Measurements from ENCODE around the gene ZFP91. TPM values are rescaled to one million over a fixed set of nuclear protein-coding genes. Genes with fewer than 3 reads are reported as not detected.

Gene ZFP91
- polyA plus RNA-seq, 1 of the 3 experiments (the other 2 are of a cell fraction) = 12.2 TPM

DNA sequence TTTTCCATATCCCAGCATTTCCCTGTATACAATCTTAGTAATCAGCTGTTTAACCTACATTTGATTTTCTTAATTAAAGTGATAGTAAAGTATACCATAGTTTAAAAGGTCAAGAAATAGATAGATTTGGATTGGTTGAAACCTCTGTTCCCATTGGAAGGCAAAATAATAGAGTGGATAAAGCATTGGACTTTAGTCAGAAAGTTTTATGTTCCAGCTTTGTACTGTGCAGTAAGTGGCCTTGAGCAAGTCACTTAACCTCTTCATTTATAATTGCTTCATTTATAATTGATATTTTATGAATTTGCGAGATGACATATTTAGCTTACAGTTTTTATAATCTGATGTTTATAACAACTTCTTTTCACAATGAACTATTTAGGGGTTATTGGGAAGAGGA, 3.6 kb downstream of the ZFP91 start:
- ChIA-PET POLR2A (no interaction called here), CTCF (interaction anchor here (1.0 kb wide), 2 partner anchors 15 to 47 kb away, joined by 3 to 4 read pairs; no protein-coding TSS in a partner anchor)
- Histone ChIP-seq H3K9me3 (no peaks in the 10 kb centered on the region), H3K27me3 (ENCODE audit: insufficient read depth) (no peaks in the 10 kb centered on the region), H3K4me1 (ENCODE audit: control insufficient read depth in 1 of 2, insufficient read depth in 2 of 2, low read depth in 1 of 2, low read length in 1 of 2) (peaks cover 5 to 27% of the 10 kb centered on the region in 2 experiments; a peak in 3 of 4 replicates), H3K4me2 (0 out of 2 replicates have a peak overlapping the region, but pooled peaks have one; percentile 7), H4K20me1 (ENCODE audit: insufficient read depth) (peaks cover 34% of the 10 kb centered on the region), H3K79me2 (ENCODE audit: insufficient read depth) (peaks cover 80% of the 10 kb centered on the region), H3F3A (replicated peaks; ENCODE audit: insufficient read depth) (peaks cover 16% of the 10 kb centered on the region), H3K9me2 (no peaks in the 10 kb centered on the region; the same call in 1 of the 2 replicates), H3K4me3 (ENCODE audit: low read depth in 2 of 2, low read length in 1 of 2) (no peak overlapping the region), H3K27ac (ENCODE audit: low read depth in 2 of 2, low read length in 1 of 2) (no peak overlapping the region), H2AFZ (ENCODE audit: low read depth) (no peak overlapping the region), H3K36me3 (replicated peaks in 1 of 2; ENCODE audit: control insufficient read depth in 1 of 2, insufficient read depth in 2 of 2, low read length in 1 of 2) (peaks cover 29 to 36% of the 10 kb centered on the region in 2 experiments), H3K9ac (no peak overlapping the region)
- WGBS (ENCODE audit: low lambda C conversion rate) = 93% methylated on average over 1 of the region's 1 CpG
- DNase-seq = no peak
- TF ChIP-seq, protein P1, sequence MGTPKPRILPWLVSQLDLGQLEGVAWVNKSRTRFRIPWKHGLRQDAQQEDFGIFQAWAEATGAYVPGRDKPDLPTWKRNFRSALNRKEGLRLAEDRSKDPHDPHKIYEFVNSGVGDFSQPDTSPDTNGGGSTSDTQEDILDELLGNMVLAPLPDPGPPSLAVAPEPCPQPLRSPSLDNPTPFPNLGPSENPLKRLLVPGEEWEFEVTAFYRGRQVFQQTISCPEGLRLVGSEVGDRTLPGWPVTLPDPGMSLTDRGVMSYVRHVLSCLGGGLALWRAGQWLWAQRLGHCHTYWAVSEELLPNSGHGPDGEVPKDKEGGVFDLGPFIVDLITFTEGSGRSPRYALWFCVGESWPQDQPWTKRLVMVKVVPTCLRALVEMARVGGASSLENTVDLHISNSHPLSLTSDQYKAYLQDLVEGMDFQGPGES (IDR thresholded peaks at IDR 0.05; ENCODE audit: low read depth, low read length) = no peak
- TF ChIP-seq, protein P2, sequence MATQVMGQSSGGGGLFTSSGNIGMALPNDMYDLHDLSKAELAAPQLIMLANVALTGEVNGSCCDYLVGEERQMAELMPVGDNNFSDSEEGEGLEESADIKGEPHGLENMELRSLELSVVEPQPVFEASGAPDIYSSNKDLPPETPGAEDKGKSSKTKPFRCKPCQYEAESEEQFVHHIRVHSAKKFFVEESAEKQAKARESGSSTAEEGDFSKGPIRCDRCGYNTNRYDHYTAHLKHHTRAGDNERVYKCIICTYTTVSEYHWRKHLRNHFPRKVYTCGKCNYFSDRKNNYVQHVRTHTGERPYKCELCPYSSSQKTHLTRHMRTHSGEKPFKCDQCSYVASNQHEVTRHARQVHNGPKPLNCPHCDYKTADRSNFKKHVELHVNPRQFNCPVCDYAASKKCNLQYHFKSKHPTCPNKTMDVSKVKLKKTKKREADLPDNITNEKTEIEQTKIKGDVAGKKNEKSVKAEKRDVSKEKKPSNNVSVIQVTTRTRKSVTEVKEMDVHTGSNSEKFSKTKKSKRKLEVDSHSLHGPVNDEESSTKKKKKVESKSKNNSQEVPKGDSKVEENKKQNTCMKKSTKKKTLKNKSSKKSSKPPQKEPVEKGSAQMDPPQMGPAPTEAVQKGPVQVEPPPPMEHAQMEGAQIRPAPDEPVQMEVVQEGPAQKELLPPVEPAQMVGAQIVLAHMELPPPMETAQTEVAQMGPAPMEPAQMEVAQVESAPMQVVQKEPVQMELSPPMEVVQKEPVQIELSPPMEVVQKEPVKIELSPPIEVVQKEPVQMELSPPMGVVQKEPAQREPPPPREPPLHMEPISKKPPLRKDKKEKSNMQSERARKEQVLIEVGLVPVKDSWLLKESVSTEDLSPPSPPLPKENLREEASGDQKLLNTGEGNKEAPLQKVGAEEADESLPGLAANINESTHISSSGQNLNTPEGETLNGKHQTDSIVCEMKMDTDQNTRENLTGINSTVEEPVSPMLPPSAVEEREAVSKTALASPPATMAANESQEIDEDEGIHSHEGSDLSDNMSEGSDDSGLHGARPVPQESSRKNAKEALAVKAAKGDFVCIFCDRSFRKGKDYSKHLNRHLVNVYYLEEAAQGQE (IDR thresholded peaks at IDR 0.05; ENCODE audit: low read depth, low read length) = no peak
- TF ChIP-seq GATA2 (CRISPR knock-in tag; IDR thresholded peaks at IDR 0.05) (no peak), NRF1 (IDR thresholded peaks at IDR 0.05; ENCODE audit: low read depth, low read length) (no peak), MXI1 (IDR thresholded peaks at IDR 0.05; ENCODE audit: low read depth, low read length) (no peak), SMC3 (IDR thresholded peaks at IDR 0.05; ENCODE audit: low read depth, low read length) (no peak), JUND (IDR thresholded peaks at IDR 0.05) (no peak), FOSL2 (IDR thresholded peaks at IDR 0.05; ENCODE audit: borderline replicate concordance, low read depth) (no peak)
- TF ChIP-seq, protein P3, sequence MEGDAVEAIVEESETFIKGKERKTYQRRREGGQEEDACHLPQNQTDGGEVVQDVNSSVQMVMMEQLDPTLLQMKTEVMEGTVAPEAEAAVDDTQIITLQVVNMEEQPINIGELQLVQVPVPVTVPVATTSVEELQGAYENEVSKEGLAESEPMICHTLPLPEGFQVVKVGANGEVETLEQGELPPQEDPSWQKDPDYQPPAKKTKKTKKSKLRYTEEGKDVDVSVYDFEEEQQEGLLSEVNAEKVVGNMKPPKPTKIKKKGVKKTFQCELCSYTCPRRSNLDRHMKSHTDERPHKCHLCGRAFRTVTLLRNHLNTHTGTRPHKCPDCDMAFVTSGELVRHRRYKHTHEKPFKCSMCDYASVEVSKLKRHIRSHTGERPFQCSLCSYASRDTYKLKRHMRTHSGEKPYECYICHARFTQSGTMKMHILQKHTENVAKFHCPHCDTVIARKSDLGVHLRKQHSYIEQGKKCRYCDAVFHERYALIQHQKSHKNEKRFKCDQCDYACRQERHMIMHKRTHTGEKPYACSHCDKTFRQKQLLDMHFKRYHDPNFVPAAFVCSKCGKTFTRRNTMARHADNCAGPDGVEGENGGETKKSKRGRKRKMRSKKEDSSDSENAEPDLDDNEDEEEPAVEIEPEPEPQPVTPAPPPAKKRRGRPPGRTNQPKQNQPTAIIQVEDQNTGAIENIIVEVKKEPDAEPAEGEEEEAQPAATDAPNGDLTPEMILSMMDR (IDR thresholded peaks at IDR 0.05) = no peak

DNA sequence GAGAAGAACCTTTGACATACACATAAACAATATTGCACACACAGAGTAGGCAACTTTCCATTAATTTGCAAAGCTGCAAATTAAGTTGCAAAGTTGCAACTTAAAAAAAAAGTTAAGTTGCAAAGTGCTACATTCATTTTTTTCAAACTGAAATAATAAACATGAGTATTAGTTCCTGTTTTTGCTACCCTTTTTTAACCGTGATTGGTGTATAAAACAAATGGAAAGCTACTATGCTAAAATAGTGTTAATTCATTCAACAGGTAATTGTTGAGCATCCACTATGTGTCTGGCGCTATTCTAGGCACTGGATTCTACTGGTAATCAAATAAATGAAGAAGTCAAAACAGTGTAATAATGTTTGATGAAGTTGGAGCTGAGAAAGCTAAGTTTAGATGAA, 8.1 kb downstream of the ZFP91 start:
- POLR2A ChIA-PET = no interaction called here
- H3K9ac ChIP-seq = no peak overlapping the region
- peaks cover 32% of the 10 kb centered on the region for H4K20me1 ChIP-seq (ENCODE audit: insufficient read depth)
- no peaks in the 10 kb centered on the region for H3K9me3 ChIP-seq
- CTCF ChIA-PET = interaction anchor here (1.1 to 1.7 kb wide), 3 partner anchors 19 to 43 kb away, joined by 3 to 6 read pairs (median 4); no protein-coding TSS in a partner anchor
- H3K27me3 ChIP-seq (ENCODE audit: insufficient read depth) = no peaks in the 10 kb centered on the region
- DNase-seq = no peak
- no peak overlapping the region for H3K4me3 ChIP-seq (ENCODE audit: low read depth in 2 of 2, low read length in 1 of 2)
- H3K4me2 ChIP-seq = no peak overlapping the region
- peaks cover 34 to 38% of the 10 kb centered on the region in 2 experiments for H3K36me3 ChIP-seq (replicated peaks in 1 of 2; ENCODE audit: control insufficient read depth in 1 of 2, insufficient read depth in 2 of 2, low read length in 1 of 2)
- peaks cover 99% of the 10 kb centered on the region for H3K79me2 ChIP-seq (ENCODE audit: insufficient read depth)
- peaks cover 0 to 13% of the 10 kb centered on the region in 2 experiments; a peak in 3 of 4 replicates for H3K4me1 ChIP-seq (ENCODE audit: control insufficient read depth in 1 of 2, insufficient read depth in 2 of 2, low read depth in 1 of 2, low read length in 1 of 2)
- peaks cover 13% of the 10 kb centered on the region for H3F3A ChIP-seq (replicated peaks; ENCODE audit: insufficient read depth)
- H2AFZ ChIP-seq (ENCODE audit: low read depth) = no peak overlapping the region
- TF ChIP-seq, protein P1 (IDR thresholded peaks at IDR 0.05; ENCODE audit: low read depth, low read length) = no peak
- no peak for TF ChIP-seq CHD2 (IDR thresholded peaks at IDR 0.05; ENCODE audit: low read length, partially characterized antibody)
- no peak for TF ChIP-seq TCF12 (IDR thresholded peaks at IDR 0.05)
- TF ChIP-seq ELF1 (IDR thresholded peaks at IDR 0.05) = no peak
- no peak for TF ChIP-seq POLR2AphosphoS5 (IDR thresholded peaks at IDR 0.05; ENCODE audit: low read depth, low read length)
- no peak for TF ChIP-seq RXRA (IDR thresholded peaks at IDR 0.05; ENCODE audit: borderline replicate concordance, low read depth)
- TF ChIP-seq NRF1 (IDR thresholded peaks at IDR 0.05; ENCODE audit: low read depth, low read length) = no peak
- TF ChIP-seq, protein P4, sequence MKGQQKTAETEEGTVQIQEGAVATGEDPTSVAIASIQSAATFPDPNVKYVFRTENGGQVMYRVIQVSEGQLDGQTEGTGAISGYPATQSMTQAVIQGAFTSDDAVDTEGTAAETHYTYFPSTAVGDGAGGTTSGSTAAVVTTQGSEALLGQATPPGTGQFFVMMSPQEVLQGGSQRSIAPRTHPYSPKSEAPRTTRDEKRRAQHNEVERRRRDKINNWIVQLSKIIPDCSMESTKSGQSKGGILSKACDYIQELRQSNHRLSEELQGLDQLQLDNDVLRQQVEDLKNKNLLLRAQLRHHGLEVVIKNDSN (IDR thresholded peaks at IDR 0.05; ENCODE audit: borderline replicate concordance, low read depth) = no peak
- TF ChIP-seq SMC3 (IDR thresholded peaks at IDR 0.05; ENCODE audit: low read depth, low read length) = no peak
- H3K9me2 ChIP-seq = no peaks in the 10 kb centered on the region; the same call in 1 of the 2 replicates
- no peak overlapping the region for H3K27ac ChIP-seq (ENCODE audit: low read depth in 2 of 2, low read length in 1 of 2)
- WGBS (ENCODE audit: low lambda C conversion rate) = 97% methylated on average over 2 of the region's 2 CpGs
